Measurements from ENCODE around the gene EMILIN1.
A peak's percentile ranks its signal among the peaks of the same experiment; 100 is the strongest.
"Not testable (repeated sequence)": the region's sequence is repeated elsewhere in the genome, so short reads cannot be mapped to it uniquely, and the experiment has no call there.

Gene EMILIN1

GRCh38 chr2:27095745-27096651, 17.6 kb downstream of the EMILIN1 start:
- peak; percentile 47 to 75 for DNase-seq

GRCh38 chr2:27096748-27097297, 18.4 kb downstream of the EMILIN1 start:
- DNase-seq, result no peak

- no peak for DNase-seq
Measured at GRCh38 chr2:27097341-27097740, 18.9 kb downstream of the EMILIN1 start.

GRCh38 chr2:27099334-27099955, 21.0 kb downstream of the EMILIN1 start:
- DNase-seq, result no peak

- no peak for DNase-seq
Measured at GRCh38 chr2:27100036-27100435, 21.6 kb downstream of the EMILIN1 start.

- no peak for DNase-seq
Measured at GRCh38 chr2:27102329-27102728, 23.9 kb downstream of the EMILIN1 start.

GRCh38 chr2:27105981-27106380, 27.6 kb downstream of the EMILIN1 start:
- no peak for DNase-seq

GRCh38 chr2:27108221-27108620, 29.8 kb downstream of the EMILIN1 start:
- DNase-seq, result no peak

GRCh38 chr2:27109083-27109482, 30.7 kb downstream of the EMILIN1 start:
- no peak for DNase-seq

- not testable (repeated sequence) for DNase-seq
Measured at GRCh38 chr2:27110603-27111352, 32.4 kb downstream of the EMILIN1 start.

GRCh38 chr2:27111392-27112078, 33.1 kb downstream of the EMILIN1 start:
- DNase-seq, result not testable (repeated sequence)

- DNase-seq, result no peak
Measured at GRCh38 chr2:27115519-27115918, 37.1 kb downstream of the EMILIN1 start.

- DNase-seq, result no peak
Measured at GRCh38 chr2:27117995-27118524, 39.6 kb downstream of the EMILIN1 start.

- DNase-seq, result peak in 1 of 2 experiments; percentile 62
Measured at GRCh38 chr2:27118525-27119329, 40.3 kb downstream of the EMILIN1 start, which contains the start of gene CGREF1. CGREF1 (minus strand) TSS chr2:27119128; CDS start chr2:27104366, 14,762 bp downstream.

GRCh38 chr2:27119330-27119670, 40.9 kb downstream of the EMILIN1 start:
- not testable (repeated sequence) for DNase-seq

GRCh38 chr2:27121906-27122305, 43.5 kb downstream of the EMILIN1 start:
- no peak for DNase-seq

GRCh38 chr2:27122791-27123190, 44.4 kb downstream of the EMILIN1 start:
- no peak for DNase-seq

GRCh38 chr2:27123302-27124150, 45.1 kb downstream of the EMILIN1 start, which contains the start of gene ABHD1:
ABHD1 (plus strand) TSS chr2:27123815; CDS start chr2:27123949, 134 bp downstream.
- DNase-seq, result peak in 1 of 2 experiments; percentile 50

GRCh38 chr2:27125104-27125503, 46.7 kb downstream of the EMILIN1 start:
- DNase-seq, result no peak

GRCh38 chr2:27126252-27126710, 47.9 kb downstream of the EMILIN1 start:
- DNase-seq, result no peak
